GM06990 (cell line): ENCODE data around the gene TMEM117.
"Not testable (repeated sequence)": the region's sequence is repeated elsewhere in the genome, so short reads cannot be mapped to it uniquely, and the experiment has no call there.

Source experiments
- DNase-seq: peaks from one replicate; pipeline ENCODE4 v3.0.0-alpha.2; 2011; ENCODE audit not compliant: insufficient read length; ENCODE audit errors: extremely low read depth
- H3K27me3 ChIP-seq: replicated peaks from 2 replicates; pipeline ENCODE4 v1.6.0; 2011; ENCODE audit warnings: low read length; ENCODE audit not compliant: control insufficient read depth, insufficient read depth
- H3K36me3 ChIP-seq: 2 replicates; pipeline ENCODE4 v1.5.1; 2011; ENCODE audit warnings: low read length; ENCODE audit not compliant: control insufficient read depth, insufficient read depth
- H3K4me3 ChIP-seq: replicated peaks from 2 replicates; pipeline ENCODE4 v1.5.1; 2011; ENCODE audit warnings: low read depth, mild to moderate bottlenecking, control low read depth, low read length
- TF ChIP-seq, protein P1 (sequence below): IDR thresholded peaks from 2 replicates; pipeline ENCODE4 v1.5.1; 2011; ENCODE audit warnings: low read length, control low read depth, mild to moderate bottlenecking, inconsistent platforms; ENCODE audit not compliant: insufficient read depth, poor library complexity, severe bottlenecking

Gene TMEM117

DNA sequence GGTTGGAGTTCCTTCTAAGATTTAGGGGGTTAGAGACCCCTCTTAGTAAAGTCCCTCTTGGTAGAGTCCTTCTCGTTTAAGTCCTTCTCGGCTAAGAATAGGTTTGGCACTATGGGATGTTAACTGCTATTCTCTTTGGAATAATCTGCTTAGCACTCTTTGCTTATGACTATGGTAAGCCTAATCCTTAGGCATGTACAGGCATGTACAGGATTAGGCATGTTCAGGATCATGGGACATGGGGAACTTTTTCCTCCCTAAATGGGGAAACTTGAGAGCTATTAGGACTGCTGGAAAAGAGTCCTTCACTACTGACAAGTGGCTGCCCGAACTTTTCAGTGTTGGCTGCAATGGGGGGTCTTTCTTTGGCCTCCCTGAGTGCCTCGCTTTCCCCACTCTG is 193.3 kb downstream of the TMEM117 start:
- no peak for DNase-seq
- H3K4me3 ChIP-seq, result no peak overlapping the region
- H3K27me3 ChIP-seq, result no peaks in the 10 kb centered on the region
- TF ChIP-seq, protein P1, sequence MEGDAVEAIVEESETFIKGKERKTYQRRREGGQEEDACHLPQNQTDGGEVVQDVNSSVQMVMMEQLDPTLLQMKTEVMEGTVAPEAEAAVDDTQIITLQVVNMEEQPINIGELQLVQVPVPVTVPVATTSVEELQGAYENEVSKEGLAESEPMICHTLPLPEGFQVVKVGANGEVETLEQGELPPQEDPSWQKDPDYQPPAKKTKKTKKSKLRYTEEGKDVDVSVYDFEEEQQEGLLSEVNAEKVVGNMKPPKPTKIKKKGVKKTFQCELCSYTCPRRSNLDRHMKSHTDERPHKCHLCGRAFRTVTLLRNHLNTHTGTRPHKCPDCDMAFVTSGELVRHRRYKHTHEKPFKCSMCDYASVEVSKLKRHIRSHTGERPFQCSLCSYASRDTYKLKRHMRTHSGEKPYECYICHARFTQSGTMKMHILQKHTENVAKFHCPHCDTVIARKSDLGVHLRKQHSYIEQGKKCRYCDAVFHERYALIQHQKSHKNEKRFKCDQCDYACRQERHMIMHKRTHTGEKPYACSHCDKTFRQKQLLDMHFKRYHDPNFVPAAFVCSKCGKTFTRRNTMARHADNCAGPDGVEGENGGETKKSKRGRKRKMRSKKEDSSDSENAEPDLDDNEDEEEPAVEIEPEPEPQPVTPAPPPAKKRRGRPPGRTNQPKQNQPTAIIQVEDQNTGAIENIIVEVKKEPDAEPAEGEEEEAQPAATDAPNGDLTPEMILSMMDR, result no peak
- no peaks in the 10 kb centered on the region for H3K36me3 ChIP-seq

DNA sequence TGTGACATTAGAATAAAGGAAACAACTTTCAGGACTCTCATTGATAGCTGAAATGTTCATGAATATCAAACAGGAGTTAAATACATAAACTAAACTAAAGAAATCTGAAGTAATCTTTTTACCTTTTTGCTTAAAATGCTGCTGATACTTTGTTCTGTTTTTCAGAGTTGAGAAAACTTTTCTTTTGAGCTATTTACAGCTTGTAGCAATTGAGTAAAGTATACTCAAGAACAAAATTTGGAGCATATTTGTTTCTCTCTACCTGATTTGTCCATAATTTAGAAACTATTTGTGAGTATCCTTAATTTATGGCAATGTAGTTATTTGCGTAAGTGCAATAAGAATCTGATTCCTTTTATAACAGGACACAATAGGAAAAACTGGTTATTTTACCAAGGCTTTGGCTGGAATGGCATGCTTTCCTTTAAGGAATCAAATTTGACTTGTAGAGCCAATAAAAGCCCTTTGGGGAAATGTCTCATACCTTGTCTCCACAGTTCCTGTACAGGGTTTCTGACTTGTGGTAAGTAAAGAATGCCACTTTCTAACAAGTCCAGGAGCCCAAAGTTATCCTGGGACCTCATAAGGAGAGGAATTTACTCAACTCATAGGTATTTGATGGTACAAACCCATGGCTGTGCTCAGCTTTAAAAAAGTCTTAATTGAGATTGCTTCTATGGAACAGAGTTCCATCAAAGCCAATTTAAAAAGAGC is 195.7 kb downstream of the TMEM117 start:
- TF ChIP-seq, protein P1, result no peak

DNA sequence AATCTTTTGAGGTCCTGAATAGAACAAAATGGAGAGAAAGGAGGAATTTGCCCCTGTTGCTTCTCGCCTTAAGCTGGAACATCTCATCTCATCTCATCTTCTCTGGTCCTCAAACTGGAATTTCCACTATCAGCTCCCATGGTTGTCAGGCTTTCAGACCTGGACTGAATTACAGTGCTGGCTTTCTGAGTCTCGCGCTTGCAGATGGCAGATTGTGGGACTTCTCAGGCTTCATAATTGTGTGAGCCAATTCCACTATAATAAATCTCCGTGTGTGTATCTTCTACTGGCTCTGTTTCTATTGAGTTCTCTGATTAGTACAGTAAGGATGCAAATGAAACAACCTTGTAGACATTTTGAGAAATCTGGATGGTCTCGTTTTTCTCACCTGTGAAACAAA is 199.0 kb downstream of the TMEM117 start:
- TF ChIP-seq, protein P1, result no peak
- Histone ChIP-seq H3K4me3 (no peak overlapping the region), H3K36me3 (no peaks in the 10 kb centered on the region), H3K27me3 (no peaks in the 10 kb centered on the region)
- no peak for DNase-seq

More for the DNA sequence above, 195.7 kb downstream of the TMEM117 start:
- H3K36me3 ChIP-seq, result no peaks in the 10 kb centered on the region
- DNase-seq, result no peak
- no peaks in the 10 kb centered on the region for H3K27me3 ChIP-seq
- H3K4me3 ChIP-seq, result no peak overlapping the region

DNA sequence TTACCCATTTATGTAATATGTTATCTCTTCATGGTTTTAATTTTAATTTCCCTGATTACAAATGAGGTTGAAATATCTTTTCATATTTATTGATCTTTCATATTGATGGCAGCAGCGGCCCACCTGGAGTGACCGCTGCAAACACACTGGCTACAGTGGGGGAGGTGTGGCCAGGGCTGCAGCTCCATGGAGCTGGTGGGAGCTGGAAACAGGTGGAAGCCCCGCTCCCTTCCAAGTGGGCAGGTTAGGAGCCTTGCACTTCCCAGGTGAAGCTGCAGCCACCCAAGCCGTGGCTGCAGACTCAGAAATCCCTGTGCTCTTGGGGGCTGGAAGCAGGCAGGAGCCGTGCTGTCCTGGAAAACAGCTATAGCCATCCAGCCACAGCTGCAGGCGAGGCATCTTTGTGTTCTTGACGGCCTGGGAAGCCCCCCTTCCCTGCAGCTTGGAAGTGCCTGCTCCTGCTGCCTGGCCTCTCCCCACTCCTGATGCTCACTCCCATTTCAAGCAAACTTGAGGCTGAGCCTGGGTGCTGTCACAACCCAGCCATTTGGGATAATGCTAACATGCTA is 201.1 kb downstream of the TMEM117 start:
- Histone ChIP-seq H3K4me3 (no peak overlapping the region), H3K36me3 (no peaks in the 10 kb centered on the region), H3K27me3 (no peaks in the 10 kb centered on the region)
- TF ChIP-seq, protein P1, result no peak
- DNase-seq, result no peak

DNA sequence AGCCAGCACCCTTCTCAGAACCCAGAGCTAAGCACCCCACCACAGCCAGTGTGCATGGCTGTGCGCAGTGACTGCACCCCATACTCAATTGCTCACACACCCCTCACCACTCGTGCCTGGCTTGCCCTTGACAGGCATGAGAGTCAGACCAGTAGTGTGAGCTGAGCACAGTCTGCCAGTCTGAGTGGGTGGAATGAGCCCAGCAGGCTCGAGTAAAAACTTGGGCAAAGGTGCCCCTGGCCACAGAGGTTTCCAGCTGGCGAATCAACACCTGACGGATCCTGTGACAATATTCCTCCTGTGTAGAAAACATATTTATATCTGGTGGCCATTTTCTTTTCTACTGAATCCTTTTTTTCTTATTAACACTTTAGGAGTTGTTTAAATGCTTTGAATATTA is 202.5 kb downstream of the TMEM117 start:
- no peak for DNase-seq
- TF ChIP-seq, protein P1, result no peak
- no peaks in the 10 kb centered on the region for H3K36me3 ChIP-seq
- no peaks in the 10 kb centered on the region for H3K27me3 ChIP-seq
- H3K4me3 ChIP-seq, result no peak overlapping the region

DNA sequence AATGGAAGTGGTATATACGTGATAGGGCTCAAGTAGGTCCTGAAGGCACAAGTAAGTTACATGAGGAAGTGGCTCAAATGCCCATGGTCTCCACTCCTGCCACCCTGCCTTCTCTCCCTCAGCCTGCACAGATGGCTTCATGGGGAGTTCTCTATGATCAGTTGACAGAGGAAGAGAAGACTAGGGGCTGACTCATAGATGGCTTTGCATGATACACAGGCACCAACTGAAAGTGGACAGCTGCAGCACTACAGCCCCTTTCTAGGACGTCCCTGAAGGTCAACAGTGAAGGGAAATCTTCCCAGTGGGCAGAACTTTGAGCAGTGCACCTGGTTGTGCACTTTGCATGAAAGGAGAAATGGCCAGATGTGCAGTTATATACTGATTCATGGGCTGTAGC is 208.6 kb downstream of the TMEM117 start:
- H3K4me3 ChIP-seq, H3K27me3 ChIP-seq, DNase-seq, H3K36me3 ChIP-seq: not testable (repeated sequence)
